ENCODE results near the gene ROR1. TPM values are rescaled to one million over a fixed set of nuclear protein-coding genes. Genes with fewer than 3 reads are reported as not detected.

The ROR1 gene
- total and polyA plus RNA-seq, 2 donors (not counting 3 experiments of a cell fraction or from before 2014, with no cell fraction given) = 2.6 to 3.5 TPM

GRCh38 chr1:63896755-63897154, 122.9 kb downstream of the ROR1 start:
- H3K36me3 ChIP-seq (ENCODE audit: control insufficient read depth in 2 of 2, extremely low read depth in 1 of 2, insufficient read depth in 2 of 2, low read length in 2 of 2) = no peaks in the 10 kb centered on the region
- intact Hi-C loops (cut with micrococcal nuclease) (no loop called here), dilution Hi-C loops (cut with MboI; ENCODE audit: extremely low pct_ligation_motif_present, low sequenced_read_pairs) (no loop called here)
- BruUV-seq (replicated peaks) = no TSS peak
- H3K9me1 ChIP-seq (replicated peaks; ENCODE audit: control insufficient read depth, extremely low read depth, insufficient read depth, low read length) = no peaks in the 10 kb centered on the region
- no peak for FAIRE-seq
- no peaks in the 10 kb centered on the region for H3K27me3 ChIP-seq (ENCODE audit: control insufficient read depth in 2 of 2, insufficient read depth in 2 of 2, low read length in 2 of 2)
- no peaks in the 10 kb centered on the region for H3K4me1 ChIP-seq (ENCODE audit: control insufficient read depth, extremely low read depth, insufficient read depth, low read length)
- CTCF ChIA-PET = interaction anchor here (1.4 kb wide), 1 partner anchor 11 kb away, joined by 4 read pairs; no protein-coding TSS in a partner anchor
- DNase-seq (ENCODE audit: low read depth, low spot score) = no peak
- no peak overlapping the region for H3K4me2 ChIP-seq (ENCODE audit: insufficient read depth, low read length)
- no peaks in the 10 kb centered on the region for H3K9me3 ChIP-seq (replicated peaks; ENCODE audit: control insufficient read depth, insufficient read depth, low read length)
- no peaks in the 10 kb centered on the region for H3K79me2 ChIP-seq (ENCODE audit: control insufficient read depth, insufficient read depth, low read length)
- no peak overlapping the region for H3K9ac ChIP-seq (replicated peaks; ENCODE audit: extremely low read depth, insufficient read depth, low read length)
- H3K4me3 ChIP-seq (replicated peaks in 1 of 3; ENCODE audit: insufficient read depth in 1 of 3, low read depth in 1 of 3, low read length in 3 of 3) = no peak overlapping the region
- no peak overlapping the region for H3K27ac ChIP-seq (ENCODE audit: insufficient read depth, low read depth, low read length)
- POLR2A ChIA-PET = no interaction called here
- TF ChIP-seq POLR2AphosphoS5 (IDR thresholded peaks at IDR 0.05; ENCODE audit: insufficient read depth, low read depth, low read length) = no peak
- no peak for TF ChIP-seq POLR2A (IDR thresholded peaks at IDR 0.05; ENCODE audit: low read depth, low read length)
- TF ChIP-seq JUN (IDR thresholded peaks at IDR 0.05; ENCODE audit: borderline replicate concordance, insufficient read depth, insufficient read length, low read depth) = no peak
- no peak overlapping the region for H2AFZ ChIP-seq (ENCODE audit: low read depth, low read length)
- no peaks in the 10 kb centered on the region for H4K20me1 ChIP-seq (replicated peaks; ENCODE audit: control insufficient read depth, extremely low read depth, insufficient read depth, low read length)

GRCh38 chr1:63898428-63899196, 124.8 kb downstream of the ROR1 start:
- CTCF ChIA-PET = interaction anchor here (1.0 kb wide), 1 partner anchor 33 kb away, joined by 3 read pairs; no protein-coding TSS in a partner anchor
- POLR2A ChIA-PET = interaction anchor here (0.7 kb wide), 1 partner anchor 176 kb away, joined by 3 read pairs; no protein-coding TSS in a partner anchor
- Histone ChIP-seq H3K4me1 (ENCODE audit: control insufficient read depth, extremely low read depth, insufficient read depth, low read length) (no peaks in the 10 kb centered on the region), H3K9me3 (replicated peaks; ENCODE audit: control insufficient read depth, insufficient read depth, low read length) (no peaks in the 10 kb centered on the region), H3K4me2 (ENCODE audit: insufficient read depth, low read length) (no peak overlapping the region), H3K27me3 (ENCODE audit: control insufficient read depth in 2 of 2, insufficient read depth in 2 of 2, low read length in 2 of 2) (no peaks in the 10 kb centered on the region), H3K9ac (replicated peaks; ENCODE audit: extremely low read depth, insufficient read depth, low read length) (no peak overlapping the region), H4K20me1 (replicated peaks; ENCODE audit: control insufficient read depth, extremely low read depth, insufficient read depth, low read length) (no peaks in the 10 kb centered on the region), H3K4me3 (replicated peaks in 1 of 3; ENCODE audit: insufficient read depth in 1 of 3, low read depth in 1 of 3, low read length in 3 of 3) (no peak overlapping the region), H3K27ac (ENCODE audit: insufficient read depth, low read depth, low read length) (no peak overlapping the region), H2AFZ (ENCODE audit: low read depth, low read length) (no peak overlapping the region), H3K79me2 (ENCODE audit: control insufficient read depth, insufficient read depth, low read length) (no peaks in the 10 kb centered on the region), H3K36me3 (ENCODE audit: control insufficient read depth in 2 of 2, extremely low read depth in 1 of 2, insufficient read depth in 2 of 2, low read length in 2 of 2) (no peaks in the 10 kb centered on the region), H3K9me1 (replicated peaks; ENCODE audit: control insufficient read depth, extremely low read depth, insufficient read depth, low read length) (no peaks in the 10 kb centered on the region)
- dilution Hi-C loops (cut with MboI; ENCODE audit: extremely low pct_ligation_motif_present, low sequenced_read_pairs) = no loop called here
- FAIRE-seq (no peak), DNase-seq (ENCODE audit: low read depth, low spot score) (no peak)
- no peak for TF ChIP-seq GATA2 (IDR thresholded peaks at IDR 0.05; ENCODE audit: insufficient read depth, insufficient read length, low read depth, low read length)
- no peak for TF ChIP-seq MAX (IDR thresholded peaks at IDR 0.05; ENCODE audit: insufficient read depth, insufficient read length)
- no peak for TF ChIP-seq MYC (IDR thresholded peaks at IDR 0.05; ENCODE audit: low read depth, low read length)
- TF ChIP-seq EZH2 (IDR thresholded peaks at IDR 0.05; ENCODE audit: borderline replicate concordance, low read depth, low read length, severe bottlenecking) = no peak
- intact Hi-C loops (cut with micrococcal nuclease) = no loop called here
- BruUV-seq (replicated peaks) = no TSS peak

Measured in endothelial cell of umbilical vein (primary cell).